Renal cortex interstitium (tissue), 11 donors: ENCODE results near the gene PRR23E. TPM values are rescaled to one million over a fixed set of nuclear protein-coding genes. Genes with fewer than 3 reads are reported as not detected.

ENCODE experiments used
- DNase-seq, 11 donors: peaks; one replicate each; pipeline ENCODE4 v3.0.0-alpha.2; 2013; ENCODE audit warnings: low read depth in 9 of 11, low spot score in 4 of 11; ENCODE audit errors: extremely low read depth in 1 of 11
- polyA plus RNA-seq, 3 donors: library from polyadenylated mRNA; unstranded; fragments of 120-200 nt; gene quantifications; one replicate each; pipeline ENCODE4 v1.2.1, GENCODE V29; 2013; ENCODE audit not compliant: insufficient read length in 3 of 3

Gene PRR23E
- polyA plus RNA-seq, 3 donors: not detected

DNA sequence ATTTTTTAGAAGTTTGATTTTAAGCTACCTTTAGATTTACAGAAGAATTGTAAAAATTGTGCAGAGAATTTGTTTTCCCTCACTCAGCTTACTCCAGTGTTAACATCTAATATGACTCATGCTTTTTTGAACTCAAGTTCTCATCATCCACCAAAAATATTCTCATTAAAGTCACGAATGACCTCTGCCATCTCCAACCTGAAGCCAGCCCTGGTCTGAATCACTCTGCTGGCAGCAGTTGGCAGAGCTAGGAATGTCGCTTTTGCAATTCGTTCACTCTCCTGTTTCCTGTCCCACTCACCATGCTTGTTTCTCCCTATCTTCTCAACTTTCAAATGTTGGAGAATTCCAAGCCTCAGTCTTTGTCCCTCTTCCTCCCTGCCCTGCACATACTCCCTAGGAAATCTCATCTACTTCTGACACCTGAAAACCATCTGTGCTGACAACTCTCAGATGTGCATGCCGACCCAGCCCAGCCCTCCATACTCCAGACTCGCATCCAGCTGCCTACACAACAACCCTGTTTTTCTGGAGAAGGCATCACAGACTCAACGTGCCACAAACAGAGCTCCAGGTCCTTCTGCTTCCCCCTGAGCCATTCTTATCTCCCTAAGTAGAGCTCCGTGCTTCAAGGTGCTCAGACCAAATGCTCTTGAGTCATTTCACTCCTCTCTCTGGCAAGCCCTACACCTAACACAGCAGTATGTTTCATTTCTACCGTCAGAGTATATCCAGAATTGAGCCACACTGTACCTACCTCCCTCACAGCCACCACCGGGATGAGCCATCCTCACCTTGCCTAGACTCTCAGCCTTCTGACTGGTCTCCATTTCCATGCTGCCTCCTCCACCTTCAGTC is 24.9 kb downstream of the PRR23E start:
- DNase-seq: no peak

DNA sequence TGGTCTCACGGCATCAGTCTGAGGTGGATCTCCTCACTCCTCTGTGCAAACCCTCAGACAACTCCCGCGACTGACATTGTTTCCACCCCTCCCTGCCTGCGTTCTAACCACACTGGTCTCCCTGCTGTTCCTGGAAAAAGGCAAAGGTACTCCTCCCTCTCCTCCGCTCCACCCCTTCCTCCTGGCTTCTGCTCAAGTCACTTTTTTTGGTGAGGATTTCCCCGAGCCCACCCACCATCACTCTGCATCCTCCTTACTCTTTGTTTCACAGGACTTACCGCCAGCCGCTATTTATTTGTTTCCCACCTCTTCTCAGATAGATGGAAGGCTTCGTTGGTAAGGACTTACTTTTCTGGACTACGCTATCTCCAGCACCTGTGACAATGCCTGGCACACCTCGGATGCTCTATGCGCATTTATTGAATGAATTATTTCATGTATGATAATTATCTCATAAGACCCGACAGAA is 25.6 kb downstream of the PRR23E start:
- DNase-seq: no peak

DNA sequence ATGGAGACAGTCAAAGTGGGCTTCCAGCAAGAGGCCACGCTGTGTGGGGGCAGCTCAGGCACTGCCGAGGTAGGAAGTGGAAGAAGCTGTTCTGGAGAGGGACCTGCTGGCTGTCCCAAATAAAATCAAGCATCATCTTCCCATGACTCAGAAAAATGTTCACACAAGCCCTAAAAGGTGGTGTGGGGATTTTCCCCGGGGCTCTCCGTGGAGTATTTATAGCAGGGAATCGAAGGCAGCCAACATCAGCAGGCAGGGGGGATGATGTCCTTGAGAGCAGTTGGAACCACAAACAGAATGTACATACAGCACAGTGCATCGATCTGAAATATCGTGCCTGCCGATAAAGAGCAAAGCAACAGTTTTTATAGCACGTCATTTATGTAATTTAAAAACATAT is 27.6 kb downstream of the PRR23E start:
- no peak for DNase-seq

DNA sequence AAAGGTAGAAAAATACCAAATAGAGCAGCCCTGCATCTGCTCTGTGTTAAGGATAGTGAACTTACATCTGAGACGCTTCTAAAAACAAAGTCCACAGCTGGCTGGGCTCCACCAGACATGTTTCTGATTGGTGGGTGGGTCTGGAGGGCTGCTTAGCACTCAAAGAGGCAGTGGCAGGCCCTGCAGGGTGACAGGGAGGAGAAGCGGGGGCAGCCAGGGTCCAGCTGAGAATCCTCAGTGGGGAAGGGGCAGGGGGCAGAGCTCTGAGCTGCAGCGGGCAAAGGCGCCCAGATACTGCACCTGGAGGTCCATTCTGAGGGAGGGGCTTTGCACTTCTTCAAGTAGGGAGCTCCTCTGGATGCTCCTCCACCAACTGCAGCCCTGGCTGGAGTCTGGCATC is 28.1 kb downstream of the PRR23E start:
- peak in 8 of 11 donors; percentile 9 to 17 (median 12) for DNase-seq

DNA sequence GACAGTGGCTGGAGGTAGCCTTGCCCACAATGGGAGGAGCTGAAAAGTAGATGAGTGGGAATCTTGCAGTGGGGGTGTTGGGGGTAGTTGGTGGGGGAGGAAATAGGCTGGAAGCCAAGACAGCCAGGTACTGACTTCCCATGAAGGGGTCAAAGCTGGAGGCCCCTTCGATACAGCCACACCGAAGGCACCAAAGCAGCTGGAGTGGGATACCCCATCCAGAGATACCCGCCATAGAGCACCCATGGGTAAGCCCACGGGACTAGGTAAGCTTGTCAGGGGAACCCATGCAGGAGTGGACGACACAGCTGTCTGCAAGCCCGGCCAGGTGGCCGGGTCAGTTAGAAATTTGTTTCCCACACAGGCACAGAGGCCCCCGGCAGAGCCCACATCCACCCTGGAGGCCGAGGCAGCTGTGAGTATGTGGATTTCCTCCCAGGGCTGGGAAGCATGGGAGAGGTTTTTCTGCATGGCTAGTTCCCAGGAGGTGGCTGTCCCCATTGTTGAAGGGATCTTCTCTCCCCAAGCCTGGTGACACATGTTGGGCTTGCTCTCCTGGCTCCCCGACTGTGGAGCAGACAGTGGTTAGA is 28.6 kb downstream of the PRR23E start:
- DNase-seq: no peak

DNA sequence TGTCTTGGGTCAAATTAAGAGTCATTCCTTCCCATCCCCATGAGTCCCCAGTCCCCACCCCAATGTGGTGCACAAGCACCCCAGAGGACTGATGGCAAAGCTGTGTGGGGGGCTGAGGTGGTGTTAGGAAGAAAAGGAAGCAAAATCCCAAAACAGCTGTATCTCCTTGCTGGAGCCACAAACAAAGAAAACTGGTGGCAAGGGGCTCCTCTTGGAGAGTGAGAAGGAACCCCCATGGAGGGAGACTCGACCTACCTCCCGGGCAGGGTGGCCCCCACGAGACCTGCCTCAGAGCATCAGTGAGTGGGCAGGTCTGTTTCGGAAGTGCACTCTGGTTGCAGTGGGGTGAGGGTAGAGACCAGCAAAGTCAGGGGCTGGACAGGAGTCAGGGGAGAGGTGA is 29.2 kb downstream of the PRR23E start:
- no peak for DNase-seq

DNA sequence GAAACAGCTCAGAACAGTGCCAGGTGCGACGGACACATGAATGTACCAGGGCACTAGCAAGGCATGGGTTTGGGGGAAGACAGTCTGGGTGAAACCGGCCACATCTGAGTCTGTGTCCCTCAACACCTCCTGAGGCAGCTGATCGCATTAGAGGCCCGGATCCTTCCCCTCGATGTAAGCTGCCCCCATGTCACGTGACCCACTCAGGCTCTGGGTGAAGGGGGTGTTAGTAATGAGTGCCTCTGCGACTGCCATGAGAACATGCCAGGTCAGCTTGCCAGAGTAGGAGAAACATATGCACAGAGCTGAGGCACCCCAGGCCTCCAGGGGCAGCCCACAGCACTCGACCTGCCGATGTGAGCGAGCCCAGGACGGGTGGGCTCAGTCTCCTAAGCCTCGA is 29.7 kb downstream of the PRR23E start:
- DNase-seq: no peak

DNA sequence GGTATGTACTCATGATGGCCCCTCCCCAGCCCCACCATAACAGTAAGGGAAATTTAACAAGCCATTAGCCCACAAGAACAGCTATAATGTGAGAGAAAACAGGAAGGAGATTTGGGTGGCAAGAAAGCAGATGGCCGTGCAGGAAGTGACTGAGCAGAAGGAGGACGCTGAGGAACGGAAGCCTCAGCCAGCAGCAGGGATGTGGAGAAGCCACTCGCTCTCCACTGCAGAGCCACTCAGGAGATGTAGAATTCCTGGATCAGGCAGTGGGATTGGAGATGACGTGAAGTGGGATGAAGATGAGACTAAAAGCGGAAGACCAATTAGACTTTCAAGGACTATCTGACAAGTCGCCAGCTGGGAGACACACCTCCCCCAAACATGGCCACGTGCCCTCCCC is 31.2 kb downstream of the PRR23E start:
- DNase-seq: no peak

DNA sequence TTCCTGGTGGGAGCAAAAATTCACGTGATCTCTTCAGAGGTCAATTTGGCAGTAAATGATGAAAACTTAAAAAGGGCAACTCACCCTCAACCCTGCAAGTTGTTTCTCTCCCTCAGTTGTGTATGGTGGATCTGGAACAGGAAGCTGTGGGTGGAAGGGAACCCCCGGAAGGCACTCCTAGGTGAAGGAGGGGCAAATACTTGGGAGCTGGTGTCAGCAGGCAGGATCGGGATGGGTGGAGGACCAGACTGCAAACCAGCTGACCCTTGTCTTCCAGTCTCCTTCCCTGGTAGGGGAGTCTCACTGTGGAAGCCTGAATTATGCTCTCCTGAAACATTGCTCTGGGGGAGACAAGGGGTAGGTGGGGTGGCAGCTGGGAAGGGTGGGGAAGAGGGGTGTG is 33.5 kb downstream of the PRR23E start:
- no peak for DNase-seq

DNA sequence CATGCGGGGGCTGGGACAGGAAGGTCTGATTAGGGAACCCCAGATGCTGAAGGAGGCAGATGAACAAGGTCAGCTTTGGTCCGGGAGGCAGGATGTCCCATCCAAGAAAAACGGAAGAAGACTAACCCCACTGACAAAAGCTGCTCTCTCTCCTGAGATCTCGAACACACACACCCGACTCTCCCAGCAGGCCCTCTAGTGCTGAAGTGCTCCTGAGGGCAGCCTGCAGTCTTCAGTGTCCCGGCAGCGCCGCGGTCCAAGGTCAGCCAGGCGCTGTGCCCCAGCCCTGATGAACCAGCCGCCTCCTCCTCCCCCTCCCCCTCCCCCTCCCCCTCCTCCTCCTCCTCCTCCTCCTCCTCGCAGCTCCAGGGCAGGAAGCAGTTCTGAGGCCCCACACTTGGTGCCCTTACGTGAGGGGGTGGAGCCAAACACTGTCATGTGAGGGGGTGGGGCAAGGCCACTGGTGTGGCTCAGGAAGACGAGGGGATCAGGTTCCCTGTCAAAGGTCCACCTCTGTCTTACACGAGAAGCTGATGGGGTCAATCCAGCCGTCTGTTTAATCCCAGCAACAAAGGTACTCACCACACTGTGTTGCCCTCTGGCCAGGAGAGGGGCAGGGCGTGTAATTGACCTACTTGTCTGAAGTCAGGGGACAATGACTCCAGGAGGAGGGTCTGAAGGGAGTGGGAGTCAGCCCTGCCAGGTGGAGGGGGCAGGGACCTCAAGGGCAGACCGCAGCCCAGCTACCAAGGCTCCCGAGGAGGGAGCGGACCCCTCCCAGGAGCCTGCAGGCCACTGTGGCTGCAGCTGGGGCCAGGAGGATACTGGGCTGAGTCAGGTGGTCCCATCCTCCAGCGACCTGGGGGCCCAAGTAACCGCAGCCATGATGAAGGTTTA is 34.3 kb downstream of the PRR23E start:
- DNase-seq: peak in 1 of 11 donors; percentile 6

DNA sequence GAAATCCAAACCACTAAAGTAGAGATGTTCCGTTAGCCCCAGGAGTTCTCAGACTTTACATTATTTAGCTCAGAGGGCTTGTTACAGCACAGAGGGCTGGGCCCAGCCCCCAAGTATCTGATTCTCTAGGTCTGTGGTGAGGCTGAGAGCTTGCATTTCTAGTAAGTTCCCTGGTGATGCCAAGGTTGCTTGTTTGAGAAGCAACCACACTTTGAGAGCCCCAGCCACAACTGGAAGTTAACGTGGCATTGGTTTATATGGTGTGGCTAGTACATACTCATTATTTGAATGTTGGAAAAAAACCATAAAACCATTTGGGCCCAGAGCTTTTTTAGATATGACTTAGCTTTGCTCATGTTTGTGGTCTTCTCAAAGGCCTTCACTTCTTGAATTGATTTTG is 35.9 kb downstream of the PRR23E start:
- DNase-seq: no peak

DNA sequence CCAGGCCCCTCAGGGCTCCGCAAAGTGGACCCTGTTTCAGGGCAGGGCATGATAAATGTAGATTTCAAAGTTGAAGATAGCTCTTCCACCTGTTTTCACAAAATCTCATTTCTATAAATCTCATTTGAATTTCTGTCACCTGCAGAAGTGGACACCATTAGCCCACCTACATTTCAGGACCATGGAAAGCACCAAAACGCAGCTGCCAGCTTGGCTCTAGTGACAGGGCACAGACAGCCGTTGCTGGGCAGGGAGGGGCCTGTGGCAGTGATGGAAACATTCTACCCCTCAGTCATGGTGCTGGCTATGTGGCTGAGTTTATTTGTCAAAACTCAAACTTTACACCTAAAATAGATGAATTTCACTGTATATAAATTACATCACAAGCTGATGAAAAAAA is 40.4 kb downstream of the PRR23E start:
- DNase-seq: peak; percentile 17 to 59 (median 37)

DNA sequence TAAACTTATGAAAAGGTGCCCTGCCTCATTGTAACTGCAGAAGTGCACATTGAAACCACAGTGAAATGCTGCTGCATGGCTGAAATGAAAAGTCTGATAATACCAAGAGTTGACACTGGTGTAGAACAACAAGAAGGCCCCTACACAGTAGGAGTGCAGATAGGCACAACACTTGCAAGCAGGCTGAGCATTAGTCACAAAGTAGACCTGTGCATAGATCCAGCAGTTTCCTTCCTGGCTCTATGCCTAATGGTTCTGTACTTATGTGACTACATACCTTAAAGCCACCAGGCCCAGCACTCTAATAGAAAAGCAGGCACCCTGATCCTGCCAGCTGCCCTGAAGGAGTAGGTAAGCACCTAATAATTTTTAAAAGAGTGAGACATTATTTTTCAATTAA is 41.8 kb downstream of the PRR23E start:
- no peak for DNase-seq

DNA sequence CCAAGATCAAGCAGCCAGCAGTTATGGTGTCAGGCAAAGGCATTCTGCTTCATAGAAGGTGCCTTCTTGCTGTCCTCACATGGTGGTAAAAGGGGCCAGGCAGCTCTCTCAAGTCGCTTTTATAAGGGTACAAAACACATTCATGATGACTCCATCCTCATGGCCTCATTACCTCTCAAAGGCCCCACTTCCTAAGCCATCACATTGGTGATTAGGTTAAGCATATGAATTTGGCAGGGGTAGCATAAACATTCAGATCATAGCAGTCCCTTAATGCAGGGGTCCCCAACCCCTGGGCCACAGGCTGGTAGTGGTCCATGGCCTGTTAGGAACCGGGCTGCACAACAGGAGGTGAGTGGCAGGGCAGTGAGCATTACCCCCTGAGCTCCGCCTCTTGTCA is 42.8 kb downstream of the PRR23E start:
- no peak for DNase-seq

DNA sequence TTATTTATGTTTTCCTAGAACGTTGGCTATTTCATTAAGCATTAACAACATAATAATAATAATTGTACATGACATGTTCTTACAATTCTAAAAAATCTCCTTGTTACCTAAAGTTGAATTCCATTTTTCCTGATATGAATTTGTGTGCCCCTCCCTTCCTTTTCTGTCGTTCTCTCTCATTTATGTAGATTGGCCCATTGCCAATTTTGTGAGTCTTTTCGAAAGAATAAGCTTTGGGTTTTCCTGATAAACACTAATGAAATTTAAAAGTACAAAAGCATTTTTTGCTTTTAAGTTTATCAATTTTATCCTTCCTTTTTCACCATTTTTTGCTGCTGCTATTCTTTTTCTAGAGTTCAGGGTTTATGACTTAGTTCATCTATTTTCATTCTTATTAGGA is 44.9 kb downstream of the PRR23E start:
- no peak for DNase-seq

DNA sequence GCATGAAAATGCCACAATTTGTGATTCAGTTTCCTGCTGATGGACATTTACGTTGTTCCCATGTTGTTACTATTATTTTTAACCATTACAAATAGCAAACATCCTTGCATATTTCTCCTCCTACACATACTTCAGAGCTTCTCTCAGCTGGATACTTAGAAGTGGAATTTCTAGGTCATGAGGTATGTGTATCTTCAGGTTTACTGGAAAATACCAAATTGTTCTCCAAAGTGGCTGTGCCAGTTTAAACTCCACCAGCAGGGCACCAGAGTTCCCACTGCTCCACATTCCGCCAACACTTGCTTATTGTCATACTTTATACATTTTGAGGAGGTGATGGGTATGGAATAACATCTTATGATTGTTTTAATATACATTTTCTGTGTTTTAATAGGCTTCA is 45.7 kb downstream of the PRR23E start:
- DNase-seq: no peak

DNA sequence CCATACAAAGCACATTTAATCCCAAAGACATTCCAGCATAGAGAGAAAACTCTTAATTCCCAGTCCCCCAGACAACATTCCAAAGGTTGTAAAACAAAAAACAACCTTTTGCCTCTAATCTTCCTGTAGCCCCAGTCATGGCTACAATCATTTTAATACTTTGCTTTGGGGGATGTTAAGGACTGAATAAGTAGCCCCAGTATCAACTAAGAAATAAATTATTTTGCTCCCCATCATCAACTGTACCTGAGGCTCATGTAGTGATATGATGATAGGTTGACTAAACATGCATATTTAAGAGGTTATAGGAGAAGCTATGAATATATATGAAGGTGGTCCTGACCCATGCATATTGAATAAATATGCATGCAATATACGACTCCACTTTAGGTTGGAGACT is 54.4 kb downstream of the PRR23E start:
- DNase-seq: no peak
